GM21528 (cell line): ENCODE measurements around the gene TCN2.
"Not testable (repeated sequence)": the region's sequence is repeated elsewhere in the genome, so short reads cannot be mapped to it uniquely, and the experiment has no call there.

Experiments used
- ATAC-seq: cut with Tn5 transposase; IDR thresholded peaks from one replicate; pipeline ENCODE4 v1.9.1; 2021; ENCODE audit warnings: mild to moderate bottlenecking, moderate library complexity; ENCODE audit not compliant: unreplicated experiment, low FRiP score

Gene TCN2

GRCh38 chr22:30609260-30610185 lies 2.5 kb downstream of the TCN2 start:
- ATAC-seq, result no peak

GRCh38 chr22:30610299-30610698 lies 3.3 kb downstream of the TCN2 start:
- no peak for ATAC-seq

- no peak for ATAC-seq
These were observed 4.2 kb downstream of the TCN2 start for GRCh38 chr22:30611197-30611596.

- ATAC-seq, result no peak
These were observed 5.8 kb downstream of the TCN2 start for GRCh38 chr22:30612789-30613188.

- no peak for ATAC-seq
These were observed 7.3 kb downstream of the TCN2 start for GRCh38 chr22:30614268-30614667.

- no peak for ATAC-seq
These were observed 7.9 kb downstream of the TCN2 start for GRCh38 chr22:30614879-30615278.

- no peak for ATAC-seq
These were observed 8.6 kb downstream of the TCN2 start for GRCh38 chr22:30615543-30615954.

- no peak for ATAC-seq
These were observed 10.8 kb downstream of the TCN2 start for GRCh38 chr22:30617819-30618218.

GRCh38 chr22:30619909-30620308 lies 12.9 kb downstream of the TCN2 start:
- not testable (repeated sequence) for ATAC-seq

- ATAC-seq, result no peak
These were observed 19.4 kb downstream of the TCN2 start for GRCh38 chr22:30626413-30626812.

GRCh38 chr22:30627471-30627870 lies 20.5 kb downstream of the TCN2 start:
- no peak for ATAC-seq

- no peak for ATAC-seq
These were observed 21.5 kb downstream of the TCN2 start for GRCh38 chr22:30628491-30628890.

- ATAC-seq, result not testable (repeated sequence)
These were observed 24.5 kb downstream of the TCN2 start for GRCh38 chr22:30631469-30631868.

- peak; percentile 59 for ATAC-seq
These were observed 27.7 kb downstream of the TCN2 start for GRCh38 chr22:30634471-30635233.

- peak; percentile 77 for ATAC-seq
These were observed 28.6 kb downstream of the TCN2 start, which contains the start of gene SLC35E4 for GRCh38 chr22:30635273-30636225. TSS of gene SLC35E4 (plus strand) at chr22:30635781. CDS start at chr22:30636451, 670 bp downstream.

- ATAC-seq, result no peak
These were observed 29.5 kb downstream of the TCN2 start for GRCh38 chr22:30636226-30637077.

- ATAC-seq, result no peak
These were observed 30.7 kb downstream of the TCN2 start for GRCh38 chr22:30637701-30638114.

GRCh38 chr22:30640361-30640760 lies 33.4 kb downstream of the TCN2 start:
- ATAC-seq, result no peak

GRCh38 chr22:30640839-30641430 lies 34.0 kb downstream of the TCN2 start:
- no peak for ATAC-seq
